GM12878 (cell line): ENCODE measurements around the gene TESMIN. TPM values are rescaled to one million over a fixed set of nuclear protein-coding genes. Genes with fewer than 3 reads are reported as not detected.
A peak's percentile ranks its signal among the peaks of the same experiment; 100 is the strongest.

ENCODE experiments used
- ATAC-seq: fragments of 200-7000 bp; cut with Tn5 transposase; 3 replicates; pipeline ENCODE4 v1.9.1; 2020; ENCODE audit warnings: mild to moderate bottlenecking, moderate library complexity
- BruUV-seq: library from RNA; stranded (reverse); fragments of 400-500 nt; replicated peaks from 2 replicates; lab custom pipeline; 2021; lab: Mats Ljungman, UMichigan
- CTCF ChIA-PET: fragments of 300-600 bp; sonication (Branson Sonifier 250); formaldehyde crosslinking; extraction: SDS; loops from one replicate; lab custom pipeline; 2021; ENCODE audit warnings: inconsistent platforms; lab: Yijun Ruan, JAX
- POLR2A ChIA-PET: fragments of 350-600 bp; formaldehyde crosslinking; extraction: SDS; loops from one replicate; lab custom pipeline; 2021; ENCODE audit warnings: inconsistent platforms; lab: Charles Lee
- RAD21 ChIA-PET: fragments of 300-600 bp; sonication (Branson Sonifier 250); formaldehyde crosslinking; loops from one replicate; lab custom pipeline; 2023; ENCODE audit warnings: antibody characterized with exemption; ENCODE audit not compliant: unreplicated experiment; lab: Charles Lee
- SMC1A ChIA-PET: fragments of 300-600 bp; sonication (Branson Sonifier 250); formaldehyde crosslinking; loops from one replicate; lab custom pipeline; 2023; ENCODE audit not compliant: unreplicated experiment, uncharacterized antibody; lab: Charles Lee
- DNase-seq: peaks from one replicate; pipeline ENCODE4 v3.0.0-alpha.2; 2011; ENCODE audit warnings: low read depth, low spot score
- FAIRE-seq: peaks from 3 replicates; lab custom pipeline; 2011; peaks lifted over from hg19 to GRCh38; lab: Jason Lieb, UNC
- H2AFZ ChIP-seq: 2 replicates; pipeline ENCODE4 v1.6.0; 2011; ENCODE audit warnings: low read depth, low read length, control low read depth; ENCODE audit not compliant: control insufficient read depth
- H3K27ac ChIP-seq: 2 replicates; pipeline ENCODE4 v1.5.1; 2011; ENCODE audit warnings: control low read depth; ENCODE audit not compliant: control insufficient read depth, insufficient read depth
- H3K27me3 ChIP-seq, 2 experiments: replicated peaks in 1 of 2; 2 replicates each; pipeline versions ENCODE4 v1.6.0 to v1.6.1; 2011; ENCODE audit warnings: low read length in 1 of 2; ENCODE audit not compliant: control insufficient read depth in 2 of 2, insufficient read depth in 2 of 2
- H3K36me3 ChIP-seq, 2 experiments: 2 replicates each; pipeline ENCODE4 v1.5.1; 2011; ENCODE audit warnings: low read length in 1 of 2; ENCODE audit not compliant: control insufficient read depth in 2 of 2, insufficient read depth in 2 of 2
- H3K4me1 ChIP-seq: 2 replicates; pipeline ENCODE4 v1.6.1; 2011; ENCODE audit warnings: mild to moderate bottlenecking, low read length, moderate library complexity, mixed read lengths; ENCODE audit not compliant: control insufficient read depth, insufficient read depth
- H3K4me2 ChIP-seq: 2 replicates; pipeline ENCODE4 v1.6.0; 2011; ENCODE audit warnings: control low read depth; ENCODE audit not compliant: control insufficient read depth, insufficient read depth
- H3K4me3 ChIP-seq: fragments of 200-600 bp; sonication (generic); 2 replicates; pipeline ENCODE4 v1.5.1; 2016
- H3K79me2 ChIP-seq: 2 replicates; pipeline ENCODE4 v1.6.0; 2011; ENCODE audit warnings: low read length; ENCODE audit not compliant: control insufficient read depth, insufficient read depth
- H3K9ac ChIP-seq: 2 replicates; pipeline ENCODE4 v1.8.0; 2011; ENCODE audit warnings: low read length, control low read depth, mixed read lengths; ENCODE audit not compliant: control insufficient read depth, insufficient read depth
- H3K9me3 ChIP-seq: replicated peaks from 3 replicates; pipeline ENCODE4 v1.5.1; 2011; ENCODE audit warnings: mild to moderate bottlenecking, low read length; ENCODE audit not compliant: control insufficient read depth, insufficient read depth
- H4K20me1 ChIP-seq: 2 replicates; pipeline ENCODE4 v1.6.0; 2011; ENCODE audit not compliant: control insufficient read depth, insufficient read depth
- ATF2 ChIP-seq: IDR thresholded peaks from 2 replicates; pipeline ENCODE4 v1.6.1; 2012; ENCODE audit warnings: low read length, inconsistent platforms
- CEBPZ ChIP-seq: fragments of 150-350 bp; IDR thresholded peaks from 2 replicates; pipeline ENCODE4 v1.6.1; 2016; ENCODE audit warnings: low read depth, low read length
- HDAC2 ChIP-seq: fragments of 200-600 bp; sonication (generic); IDR thresholded peaks from 2 replicates; pipeline ENCODE4 v1.6.1; 2017
- NKRF ChIP-seq: fragments of 450-650 bp; conservative IDR thresholded peaks from 2 replicates; pipeline ENCODE4 v1.6.1; 2017; ENCODE audit warnings: mild to moderate bottlenecking, moderate library complexity
- TBL1XR1 ChIP-seq: IDR thresholded peaks from 2 replicates; pipeline ENCODE4 v1.6.1; 2012; ENCODE audit warnings: low read depth, low read length, improper control_type of control experiment
- WGBS: methylation state at CpG from one replicate; pipeline ENCODE4 v1.1.6; 2016; ENCODE audit warnings: low lambda C conversion rate; ENCODE audit not compliant: insufficient replicate concordance, insufficient coverage; ENCODE audit errors: missing lambda C conversion rate; 5-methylcytosine and 5-hydroxymethylcytosine counted together
- in situ Hi-C: fragments of 300-500 bp; cut with MboI; formaldehyde crosslinking; loops from 9 replicates; pipeline ENCODE4 v1.14.3; 2018; ENCODE audit warnings: mixed read lengths
- intact Hi-C: fragments of 100-400 bp; cut with micrococcal nuclease; formaldehyde crosslinking; loops from one replicate; pipeline ENCODE4 v1.14.2; 2022; ENCODE audit not compliant: unreplicated experiment
- polyA plus RNA-seq, 11 experiments: library from polyadenylated mRNA; depleted of rRNA in 4 of 11; unstranded in 6 of 11; stranded (reverse) in 5 of 11; fragments of >200 nt; fragmentation: Nextera tagmentation in 4 of 11; fragmentation: Illumina TruSeq in 1 of 11; extraction: Ambion mirVana in 4 of 11; extraction: Trizol in 1 of 11; gene quantifications; 1 replicate in 1 of 11; 2 replicates in 10 of 11; pipeline versions ENCODE4 v1.2.1 to v1.2.3, GENCODE V29; 2011 to 2016; ENCODE audit warnings: inconsistent platforms in 2 of 11, missing spikeins in 2 of 11, low read depth in 1 of 11
- total RNA-seq, 4 experiments: library from RNA; depleted of rRNA in 3 of 4; stranded (reverse); fragments of >200 nt in 3 of 4; fragmentation: Illumina TruSeq in 1 of 4; extraction: Trizol in 1 of 4; gene quantifications; 2 replicates each; pipeline versions ENCODE4 v1.2.1 to v1.2.3, GENCODE V29; 2013 to 2021
- TF ChIP-seq, protein P1 (sequence below): IDR thresholded peaks from 2 replicates; pipeline ENCODE4 v1.6.1; 2011; ENCODE audit warnings: borderline replicate concordance, low read depth, mild to moderate bottlenecking, moderate library complexity, mixed read lengths, low read length; ENCODE audit not compliant: insufficient read depth; ENCODE audit errors: extremely low read length
- TF ChIP-seq, protein P2 (sequence below): IDR thresholded peaks from 2 replicates; pipeline ENCODE4 v1.6.1; 2011; ENCODE audit warnings: mild to moderate bottlenecking, low read depth, low read length, moderate library complexity; ENCODE audit not compliant: insufficient replicate concordance

The TESMIN gene
- total and polyA plus RNA-seq, 10 of the 15 experiments (the other 5 are each of a cell fraction or from before 2014, with no cell fraction given), result 0.31 to 3.4 (median 1.2) TPM; not detected in 1

DNA sequence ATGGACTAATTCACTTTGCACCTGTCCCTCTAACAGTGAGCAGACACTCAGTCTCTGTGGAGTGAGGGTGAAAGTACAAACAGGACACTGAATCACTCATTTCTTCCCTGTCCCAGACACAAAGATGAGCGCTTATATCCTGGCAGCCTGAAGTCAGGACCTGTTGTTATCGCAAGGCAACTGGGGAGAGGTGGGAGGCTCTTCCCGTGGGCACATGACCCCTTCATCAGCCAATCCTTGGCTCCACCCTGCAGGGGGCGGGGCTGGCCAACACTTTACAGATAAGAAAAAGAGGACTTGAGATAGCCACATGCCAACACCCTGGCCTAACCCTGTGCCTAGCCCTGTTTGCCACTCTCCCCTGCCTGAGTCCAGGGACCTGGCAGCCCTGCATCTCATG is 29.5 kb upstream of the TESMIN start:
- Histone ChIP-seq H3K9ac (no peak overlapping the region), H3K4me2 (no peak overlapping the region), H3K9me3 (no peaks in the 10 kb centered on the region), H4K20me1 (no peaks in the 10 kb centered on the region), H3K27me3 (no peaks in the 10 kb centered on the region), H2AFZ (no peak overlapping the region), H3K36me3 (peaks cover 2 to 7% of the 10 kb centered on the region in 2 experiments; a peak in 2 of 4 replicates), H3K79me2 (no peaks in the 10 kb centered on the region), H3K4me1 (no peaks in the 10 kb centered on the region), H3K27ac (no peak overlapping the region), H3K4me3 (no peak overlapping the region)
- TF ChIP-seq, protein P1, sequence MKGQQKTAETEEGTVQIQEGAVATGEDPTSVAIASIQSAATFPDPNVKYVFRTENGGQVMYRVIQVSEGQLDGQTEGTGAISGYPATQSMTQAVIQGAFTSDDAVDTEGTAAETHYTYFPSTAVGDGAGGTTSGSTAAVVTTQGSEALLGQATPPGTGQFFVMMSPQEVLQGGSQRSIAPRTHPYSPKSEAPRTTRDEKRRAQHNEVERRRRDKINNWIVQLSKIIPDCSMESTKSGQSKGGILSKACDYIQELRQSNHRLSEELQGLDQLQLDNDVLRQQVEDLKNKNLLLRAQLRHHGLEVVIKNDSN, result peak; percentile 11
- TF ChIP-seq NKRF, result no peak
- in situ Hi-C loops (no loop called here), intact Hi-C loops (no loop called here)
- ChIA-PET SMC1A (no interaction called here), CTCF (no interaction called here), RAD21 (no interaction called here), POLR2A (no interaction called here)
- ATAC-seq, result peak; percentile 47; the same call in 2 of the 3 replicates
- no TSS peak for BruUV-seq
- WGBS, result 65% methylated on average over 4 of the region's 4 CpGs
- no peak for DNase-seq
- no peak for FAIRE-seq

GRCh38 chr11:68778205-68778604 is 26.9 kb upstream of the TESMIN start:
- no peak for FAIRE-seq
- H3K9me3 ChIP-seq, result no peaks in the 10 kb centered on the region
- no peaks in the 10 kb centered on the region for H3K4me1 ChIP-seq
- in situ Hi-C loops (no loop called here), intact Hi-C loops (no loop called here)
- POLR2A ChIA-PET, result no interaction called here
- BruUV-seq, result no TSS peak
- no peak overlapping the region for H2AFZ ChIP-seq
- no peaks in the 10 kb centered on the region for H3K27me3 ChIP-seq
- no peak overlapping the region for H3K4me2 ChIP-seq
- RAD21 ChIA-PET, result no interaction called here
- CTCF ChIA-PET, result no interaction called here
- no peak for DNase-seq
- H3K9ac ChIP-seq, result no peak overlapping the region
- no peaks in the 10 kb centered on the region for H4K20me1 ChIP-seq
- SMC1A ChIA-PET, result no interaction called here
- H3K27ac ChIP-seq, result no peak overlapping the region
- WGBS, result 86% methylated on average over 7 of the region's 7 CpGs
- no peaks in the 10 kb centered on the region for H3K79me2 ChIP-seq
- no peak overlapping the region for H3K4me3 ChIP-seq
- peaks cover 2 to 3% of the 10 kb centered on the region in 2 experiments; a peak in 2 of 4 replicates for H3K36me3 ChIP-seq
- no peak for ATAC-seq
- TF ChIP-seq, protein P2, sequence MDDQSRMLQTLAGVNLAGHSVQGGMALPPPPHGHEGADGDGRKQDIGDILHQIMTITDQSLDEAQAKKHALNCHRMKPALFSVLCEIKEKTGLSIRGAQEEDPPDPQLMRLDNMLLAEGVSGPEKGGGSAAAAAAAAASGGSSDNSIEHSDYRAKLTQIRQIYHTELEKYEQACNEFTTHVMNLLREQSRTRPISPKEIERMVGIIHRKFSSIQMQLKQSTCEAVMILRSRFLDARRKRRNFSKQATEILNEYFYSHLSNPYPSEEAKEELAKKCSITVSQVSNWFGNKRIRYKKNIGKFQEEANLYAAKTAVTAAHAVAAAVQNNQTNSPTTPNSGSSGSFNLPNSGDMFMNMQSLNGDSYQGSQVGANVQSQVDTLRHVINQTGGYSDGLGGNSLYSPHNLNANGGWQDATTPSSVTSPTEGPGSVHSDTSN, result no peak
- TF ChIP-seq CEBPZ (no peak), TBL1XR1 (no peak), HDAC2 (no peak), ATF2 (no peak)
